ENCODE results near the gene PAPSS1. TPM values are rescaled to one million over a fixed set of nuclear protein-coding genes. Genes with fewer than 3 reads are reported as not detected.

PAPSS1 gene
- total and polyA plus RNA-seq, 5 donors = 11.5 to 15.3 (median 13.2) TPM

Other genes with a start within 250 kb of the PAPSS1 start
- 10 to 100 TPM; 20.5 to 35.5 (median 26.2) TPM for gene SGMS2, start 104.7 kb upstream of the PAPSS1 start, total RNA-seq
- gene SGMS2, start 104.7 kb upstream of the PAPSS1 start, polyA plus RNA-seq = 3.6 TPM
- 10 to 100 TPM in 3 of 4 donors, 1 to 10 TPM in 1; 9.1 to 14.8 (median 13.7) TPM for gene CYP2U1, start 211.3 kb upstream of the PAPSS1 start, total RNA-seq
- 7.3 TPM for gene CYP2U1, start 211.3 kb upstream of the PAPSS1 start, polyA plus RNA-seq